ENCODE results near the gene CTNNA2.

CTNNA2 gene

GRCh38 chr2:79669714-79670113 lies 156.9 kb downstream of the CTNNA2 start:
- H3K27ac ChIP-seq (ENCODE audit: low read depth, low read length): no peak overlapping the region
- H3K9ac ChIP-seq (ENCODE audit: low read length): no peak overlapping the region
- no peaks in the 10 kb centered on the region for H3K4me1 ChIP-seq (ENCODE audit: control insufficient read depth, insufficient read depth, low read length)
- no peaks in the 10 kb centered on the region for H3K27me3 ChIP-seq (ENCODE audit: control insufficient read depth, insufficient read depth, low read length)
- no peak overlapping the region for H3K4me3 ChIP-seq (ENCODE audit: low read length)
- H3K36me3 ChIP-seq (ENCODE audit: control insufficient read depth, insufficient read depth, low read length): no peaks in the 10 kb centered on the region

GRCh38 chr2:79670198-79670597 lies 157.3 kb downstream of the CTNNA2 start:
- Histone ChIP-seq H3K27ac (ENCODE audit: low read depth, low read length) (no peak overlapping the region), H3K9ac (ENCODE audit: low read length) (no peak overlapping the region), H3K4me1 (ENCODE audit: control insufficient read depth, insufficient read depth, low read length) (no peaks in the 10 kb centered on the region), H3K27me3 (ENCODE audit: control insufficient read depth, insufficient read depth, low read length) (no peaks in the 10 kb centered on the region), H3K36me3 (ENCODE audit: control insufficient read depth, insufficient read depth, low read length) (no peaks in the 10 kb centered on the region), H3K4me3 (ENCODE audit: low read length) (no peak overlapping the region)

- Histone ChIP-seq H3K27me3 (ENCODE audit: control insufficient read depth, insufficient read depth, low read length) (no peaks in the 10 kb centered on the region), H3K4me3 (ENCODE audit: low read length) (no peak overlapping the region)
Measured at GRCh38 chr2:79686884-79687283, 174.0 kb downstream of the CTNNA2 start.

GRCh38 chr2:79695248-79695647 lies 182.4 kb downstream of the CTNNA2 start:
- H3K4me1 ChIP-seq (ENCODE audit: control insufficient read depth, insufficient read depth, low read length): no peaks in the 10 kb centered on the region
- H3K36me3 ChIP-seq (ENCODE audit: control insufficient read depth, insufficient read depth, low read length): no peaks in the 10 kb centered on the region
- H3K4me3 ChIP-seq (ENCODE audit: low read length): no peak overlapping the region
- no peak overlapping the region for H3K27ac ChIP-seq (ENCODE audit: low read depth, low read length)
- no peak overlapping the region for H3K9ac ChIP-seq (ENCODE audit: low read length)
- H3K27me3 ChIP-seq (ENCODE audit: control insufficient read depth, insufficient read depth, low read length): no peaks in the 10 kb centered on the region

More at GRCh38 chr2:79686884-79687283, 174.0 kb downstream of the CTNNA2 start:
- Histone ChIP-seq H3K9ac (ENCODE audit: low read length) (no peak overlapping the region), H3K27ac (ENCODE audit: low read depth, low read length) (no peak overlapping the region), H3K36me3 (ENCODE audit: control insufficient read depth, insufficient read depth, low read length) (no peaks in the 10 kb centered on the region), H3K4me1 (ENCODE audit: control insufficient read depth, insufficient read depth, low read length) (no peaks in the 10 kb centered on the region)

GRCh38 chr2:79697200-79697599 lies 184.3 kb downstream of the CTNNA2 start:
- H3K9ac ChIP-seq (ENCODE audit: low read length): no peak overlapping the region
- no peaks in the 10 kb centered on the region for H3K36me3 ChIP-seq (ENCODE audit: control insufficient read depth, insufficient read depth, low read length)
- H3K4me1 ChIP-seq (ENCODE audit: control insufficient read depth, insufficient read depth, low read length): no peaks in the 10 kb centered on the region
- no peak overlapping the region for H3K4me3 ChIP-seq (ENCODE audit: low read length)
- no peaks in the 10 kb centered on the region for H3K27me3 ChIP-seq (ENCODE audit: control insufficient read depth, insufficient read depth, low read length)
- no peak overlapping the region for H3K27ac ChIP-seq (ENCODE audit: low read depth, low read length)

- Histone ChIP-seq H3K27ac (ENCODE audit: low read depth, low read length) (no peak overlapping the region), H3K9ac (ENCODE audit: low read length) (no peak overlapping the region), H3K36me3 (ENCODE audit: control insufficient read depth, insufficient read depth, low read length) (no peaks in the 10 kb centered on the region), H3K27me3 (ENCODE audit: control insufficient read depth, insufficient read depth, low read length) (no peaks in the 10 kb centered on the region), H3K4me3 (ENCODE audit: low read length) (no peak overlapping the region), H3K4me1 (ENCODE audit: control insufficient read depth, insufficient read depth, low read length) (no peaks in the 10 kb centered on the region)
Measured at GRCh38 chr2:79700651-79701050, 187.8 kb downstream of the CTNNA2 start.

- Histone ChIP-seq H3K27ac (ENCODE audit: low read depth, low read length) (no peak overlapping the region), H3K9ac (ENCODE audit: low read length) (no peak overlapping the region), H3K4me1 (ENCODE audit: control insufficient read depth, insufficient read depth, low read length) (no peaks in the 10 kb centered on the region), H3K27me3 (ENCODE audit: control insufficient read depth, insufficient read depth, low read length) (no peaks in the 10 kb centered on the region), H3K4me3 (ENCODE audit: low read length) (no peak overlapping the region), H3K36me3 (ENCODE audit: control insufficient read depth, insufficient read depth, low read length) (no peaks in the 10 kb centered on the region)
Measured at GRCh38 chr2:79702905-79703304, 190.1 kb downstream of the CTNNA2 start.

GRCh38 chr2:79711098-79711497 lies 198.2 kb downstream of the CTNNA2 start:
- Histone ChIP-seq H3K9ac (ENCODE audit: low read length) (no peak overlapping the region), H3K27me3 (ENCODE audit: control insufficient read depth, insufficient read depth, low read length) (no peaks in the 10 kb centered on the region), H3K4me3 (ENCODE audit: low read length) (no peak overlapping the region), H3K27ac (ENCODE audit: low read depth, low read length) (no peak overlapping the region), H3K36me3 (ENCODE audit: control insufficient read depth, insufficient read depth, low read length) (no peaks in the 10 kb centered on the region), H3K4me1 (ENCODE audit: control insufficient read depth, insufficient read depth, low read length) (no peaks in the 10 kb centered on the region)

- Histone ChIP-seq H3K4me1 (ENCODE audit: control insufficient read depth, insufficient read depth, low read length) (no peaks in the 10 kb centered on the region), H3K27me3 (ENCODE audit: control insufficient read depth, insufficient read depth, low read length) (no peaks in the 10 kb centered on the region), H3K9ac (ENCODE audit: low read length) (no peak overlapping the region), H3K27ac (ENCODE audit: low read depth, low read length) (no peak overlapping the region), H3K4me3 (ENCODE audit: low read length) (no peak overlapping the region), H3K36me3 (ENCODE audit: control insufficient read depth, insufficient read depth, low read length) (no peaks in the 10 kb centered on the region)
Measured at GRCh38 chr2:79713131-79713785, 200.4 kb downstream of the CTNNA2 start.

- no peaks in the 10 kb centered on the region for H3K4me1 ChIP-seq (ENCODE audit: control insufficient read depth, insufficient read depth, low read length)
- H3K27me3 ChIP-seq (ENCODE audit: control insufficient read depth, insufficient read depth, low read length): no peaks in the 10 kb centered on the region
- H3K4me3 ChIP-seq (ENCODE audit: low read length): no peak overlapping the region
- H3K27ac ChIP-seq (ENCODE audit: low read depth, low read length): no peak overlapping the region
- no peak overlapping the region for H3K9ac ChIP-seq (ENCODE audit: low read length)
- no peaks in the 10 kb centered on the region for H3K36me3 ChIP-seq (ENCODE audit: control insufficient read depth, insufficient read depth, low read length)
Measured at GRCh38 chr2:79714283-79714682, 201.4 kb downstream of the CTNNA2 start.

GRCh38 chr2:79715338-79715737 lies 202.5 kb downstream of the CTNNA2 start:
- Histone ChIP-seq H3K4me3 (ENCODE audit: low read length) (no peak overlapping the region), H3K36me3 (ENCODE audit: control insufficient read depth, insufficient read depth, low read length) (no peaks in the 10 kb centered on the region), H3K9ac (ENCODE audit: low read length) (no peak overlapping the region), H3K4me1 (ENCODE audit: control insufficient read depth, insufficient read depth, low read length) (no peaks in the 10 kb centered on the region), H3K27me3 (ENCODE audit: control insufficient read depth, insufficient read depth, low read length) (no peaks in the 10 kb centered on the region), H3K27ac (ENCODE audit: low read depth, low read length) (no peak overlapping the region)

- H3K27ac ChIP-seq (ENCODE audit: low read depth, low read length): no peak overlapping the region
- no peaks in the 10 kb centered on the region for H3K36me3 ChIP-seq (ENCODE audit: control insufficient read depth, insufficient read depth, low read length)
- H3K4me3 ChIP-seq (ENCODE audit: low read length): no peak overlapping the region
- no peaks in the 10 kb centered on the region for H3K27me3 ChIP-seq (ENCODE audit: control insufficient read depth, insufficient read depth, low read length)
- no peaks in the 10 kb centered on the region for H3K4me1 ChIP-seq (ENCODE audit: control insufficient read depth, insufficient read depth, low read length)
- no peak overlapping the region for H3K9ac ChIP-seq (ENCODE audit: low read length)
Measured at GRCh38 chr2:79716266-79716665, 203.4 kb downstream of the CTNNA2 start.

- no peak overlapping the region for H3K9ac ChIP-seq (ENCODE audit: low read length)
- no peak overlapping the region for H3K27ac ChIP-seq (ENCODE audit: low read depth, low read length)
- no peaks in the 10 kb centered on the region for H3K4me1 ChIP-seq (ENCODE audit: control insufficient read depth, insufficient read depth, low read length)
- H3K4me3 ChIP-seq (ENCODE audit: low read length): no peak overlapping the region
- H3K27me3 ChIP-seq (ENCODE audit: control insufficient read depth, insufficient read depth, low read length): no peaks in the 10 kb centered on the region
- no peaks in the 10 kb centered on the region for H3K36me3 ChIP-seq (ENCODE audit: control insufficient read depth, insufficient read depth, low read length)
Measured at GRCh38 chr2:79717364-79718007, 204.6 kb downstream of the CTNNA2 start.

Data from rectal smooth muscle tissue (tissue), 1 donor.